HepG2 (cell line): Measurements from ENCODE around the gene SEPTIN2. TPM values are rescaled to one million over a fixed set of nuclear protein-coding genes. Genes with fewer than 3 reads are reported as not detected.

Source experiments
- ASH2L ChIP-seq: fragments of 300-600, 200-600 bp; sonication (generic); IDR thresholded peaks from 2 replicates; pipeline ENCODE4 v1.7.0; 2017; ENCODE audit warnings: low read depth, mild to moderate bottlenecking, moderate library complexity, mixed read lengths, low read length; ENCODE audit not compliant: insufficient read length
- CENPT ChIP-seq: sonication (generic); formaldehyde crosslinking; IDR thresholded peaks from 2 replicates; pipeline ENCODE4 v1.8.0; 2022; ENCODE audit warnings: low read depth, mild to moderate bottlenecking, moderate library complexity, missing genetic modification reagents
- NKX3-1 ChIP-seq: sonication (generic); formaldehyde crosslinking; IDR thresholded peaks from 2 replicates; pipeline ENCODE4 v1.5.0; 2020; ENCODE audit warnings: missing genetic modification reagents
- TRIM22 ChIP-seq: fragments of 450-650 bp; IDR thresholded peaks from 2 replicates; pipeline ENCODE4 v1.6.1; 2017
- ZNF407 ChIP-seq: sonication (generic); formaldehyde crosslinking; IDR thresholded peaks from one replicate; pipeline ENCODE4 v1.5.1; 2020; ENCODE audit warnings: mild to moderate bottlenecking, missing genetic modification reagents; ENCODE audit errors: not compliant biosample characterization
- ZNF546 ChIP-seq: sonication (generic); formaldehyde crosslinking; conservative IDR thresholded peaks from 2 replicates; pipeline ENCODE4 v1.8.1; 2023; ENCODE audit warnings: mild to moderate bottlenecking, missing genetic modification reagents
- ZSCAN25 ChIP-seq: sonication (generic); formaldehyde crosslinking; IDR thresholded peaks from 2 replicates; pipeline ENCODE4 v1.8.0; 2022; ENCODE audit warnings: mild to moderate bottlenecking, missing genetic modification reagents
- polyA plus RNA-seq, 8 experiments: library from polyadenylated mRNA; depleted of rRNA in 3 of 8; stranded (reverse) in 7 of 8; unstranded in 1 of 8; fragments of >200 nt; fragmentation: Illumina TruSeq in 4 of 8; extraction: Trizol in 4 of 8; gene quantifications; 2 replicates each; pipeline versions ENCODE4 v1.2.1 to v1.2.3, GENCODE V29; 2011 to 2016; ENCODE audit warnings: low read depth in 4 of 8, missing spikeins in 1 of 8, mixed read lengths in 1 of 8; ENCODE audit not compliant: insufficient read depth in 1 of 8
- total RNA-seq, 5 experiments: library from RNA; depleted of rRNA; stranded (reverse); fragments of >200 nt; fragmentation: Illumina TruSeq; extraction: Trizol; gene quantifications; 2 replicates each; pipeline ENCODE4 v1.2.3, GENCODE V29; 2016; ENCODE audit warnings: low read depth in 1 of 5

SEPTIN2 gene
- total and polyA plus RNA-seq, 2 of the 13 experiments (the other 11 are each of a cell fraction or from before 2014, with no cell fraction given), result 493 to 733 TPM

DNA sequence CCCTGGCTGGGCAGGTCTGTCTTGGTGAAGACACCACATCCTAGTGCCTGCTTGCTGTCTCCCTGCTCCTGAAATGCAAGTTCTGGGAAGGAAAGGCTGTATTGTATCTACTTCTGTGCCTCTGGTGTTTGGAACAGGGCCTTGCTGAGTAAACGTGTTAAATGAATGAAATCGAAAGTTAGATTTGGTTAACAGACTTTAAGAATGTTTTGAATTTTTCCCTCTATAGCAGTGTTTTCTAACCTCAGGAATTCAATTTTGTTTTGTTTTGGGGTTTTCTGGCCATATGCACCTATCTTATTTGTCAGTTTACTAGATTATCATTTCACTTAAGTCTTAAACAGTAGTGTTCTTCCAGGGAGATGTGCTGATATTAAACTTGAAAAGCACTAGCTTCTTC is 61.1 kb downstream of the SEPTIN2 start (continued):
- no peak for TF ChIP-seq ZNF407 (CRISPR knock-in tag)
- no peak for TF ChIP-seq TRIM22
- no peak for TF ChIP-seq CENPT
- no peak for TF ChIP-seq ZNF546 (CRISPR knock-in tag)
- no peak for TF ChIP-seq NKX3-1 (CRISPR knock-in tag)
- no peak for TF ChIP-seq ZSCAN25 (CRISPR knock-in tag)
- no peak for TF ChIP-seq ASH2L
